Ascending aorta (tissue), 2 donors: ENCODE data around the gene SFPQ. TPM values are rescaled to one million over a fixed set of nuclear protein-coding genes. Genes with fewer than 3 reads are reported as not detected.
"Not testable (repeated sequence)": the region's sequence is repeated elsewhere in the genome, so short reads cannot be mapped to it uniquely, and the experiment has no call there.

Experiments used
- DNase-seq, 2 donors: peaks; one replicate each; pipeline ENCODE4 v3.0.0-alpha.2; 2019; ENCODE audit warnings: low spot score in 2 of 2
- H3K27ac ChIP-seq, 2 donors: fragments of 200-600 bp; sonication (generic); one replicate each; pipeline ENCODE4 v1.5.1; 2016 to 2017; ENCODE audit warnings: mild to moderate bottlenecking in 1 of 2
- H3K27me3 ChIP-seq: fragments of 200-600 bp; sonication (generic); one replicate; pipeline ENCODE4 v1.5.1; 2017
- H3K36me3 ChIP-seq, 2 donors: fragments of 200-600 bp; sonication (generic); one replicate each; pipeline ENCODE4 v1.5.1; 2016
- H3K4me1 ChIP-seq, 2 donors: fragments of 200-600 bp; sonication (generic); one replicate each; pipeline ENCODE4 v1.5.1; 2016 to 2017; ENCODE audit warnings: mild to moderate bottlenecking in 1 of 2
- H3K4me3 ChIP-seq, 2 donors: fragments of 200-600 bp; sonication (generic); one replicate each; pipeline ENCODE4 v1.5.1; 2016 to 2017; ENCODE audit warnings: mild to moderate bottlenecking in 1 of 2
- H3K9me3 ChIP-seq, 2 donors: fragments of 200-600 bp; sonication (generic); one replicate each; pipeline ENCODE4 v1.5.1; 2016
- CTCF ChIP-seq, 3 experiments: fragments of 200-600 bp in 2 of 3; fragments of 450-650 bp in 1 of 3; sonication (generic) in 2 of 3; IDR thresholded peaks; one replicate each; pipeline ENCODE4 v1.5.1; 2016 to 2019; ENCODE audit warnings: antibody characterized with exemption in 3 of 3, mild to moderate bottlenecking in 1 of 3, moderate library complexity in 1 of 3
- intact Hi-C: fragments of 100-400 bp; cut with DNase I; formaldehyde crosslinking; loops from one replicate; pipeline ENCODE4 v1.15.1; 2023
- total RNA-seq: library from RNA; depleted of rRNA; stranded (reverse); fragments of >200 nt; gene quantifications from one replicate; pipeline ENCODE4 v1.1.0, GENCODE V29; 2016

The SFPQ gene
- total RNA-seq, 1 donor from 2014 or later: 231 TPM

- Histone ChIP-seq H3K36me3 (peaks cover 38 to 41% of the 10 kb centered on the region in 2 donors), H3K27ac (no peak overlapping the region), H3K4me1 (no peaks in the 10 kb centered on the region), H3K27me3 (no peaks in the 10 kb centered on the region), H3K4me3 (no peak overlapping the region), H3K9me3 (no peaks in the 10 kb centered on the region)
- DNase-seq: no peak
- no peak for TF ChIP-seq CTCF (IDR thresholded peaks at IDR 0.05)
- intact Hi-C loops: no loop called here
These were observed 18.9 kb downstream of the SFPQ start for GRCh38 chr1:35173909-35174540.

- H3K4me3 ChIP-seq: no peak overlapping the region
- intact Hi-C loops: no loop called here
These were observed 19.5 kb downstream of the SFPQ start for GRCh38 chr1:35173491-35173890.

GRCh38 chr1:35172022-35172421, 20.9 kb downstream of the SFPQ start:
- H3K27ac ChIP-seq: no peak overlapping the region
- peaks cover 23 to 24% of the 10 kb centered on the region in 2 donors for H3K36me3 ChIP-seq
- intact Hi-C loops: no loop called here
- H3K9me3 ChIP-seq: no peaks in the 10 kb centered on the region
- DNase-seq: no peak
- H3K4me1 ChIP-seq: no peaks in the 10 kb centered on the region
- no peak for TF ChIP-seq CTCF (IDR thresholded peaks at IDR 0.05)
- H3K4me3 ChIP-seq: no peak overlapping the region
- H3K27me3 ChIP-seq: no peaks in the 10 kb centered on the region

More at GRCh38 chr1:35173491-35173890, 19.5 kb downstream of the SFPQ start:
- peaks cover 34 to 36% of the 10 kb centered on the region in 2 donors for H3K36me3 ChIP-seq
- no peaks in the 10 kb centered on the region for H3K9me3 ChIP-seq
- no peak for DNase-seq
- H3K4me1 ChIP-seq: no peaks in the 10 kb centered on the region
- H3K27ac ChIP-seq: no peak overlapping the region
- TF ChIP-seq CTCF (IDR thresholded peaks at IDR 0.05): no peak
- H3K27me3 ChIP-seq: no peaks in the 10 kb centered on the region

GRCh38 chr1:35171579-35171978, 21.4 kb downstream of the SFPQ start:
- intact Hi-C loops: no loop called here
- H3K4me3 ChIP-seq: no peak overlapping the region
- H3K4me1 ChIP-seq: no peaks in the 10 kb centered on the region
- H3K9me3 ChIP-seq: no peaks in the 10 kb centered on the region
- no peak for DNase-seq
- no peak overlapping the region for H3K27ac ChIP-seq
- peaks cover 18 to 19% of the 10 kb centered on the region in 2 donors for H3K36me3 ChIP-seq
- no peak for TF ChIP-seq CTCF (IDR thresholded peaks at IDR 0.05)
- H3K27me3 ChIP-seq: no peaks in the 10 kb centered on the region

- Histone ChIP-seq H3K27ac (no peak overlapping the region), H3K36me3 (no peaks in the 10 kb centered on the region), H3K9me3 (peaks cover 0 to 14% of the 10 kb centered on the region in 2 donors), H3K4me1 (no peaks in the 10 kb centered on the region), H3K4me3 (no peak overlapping the region), H3K27me3 (no peaks in the 10 kb centered on the region)
- no peak for TF ChIP-seq CTCF (IDR thresholded peaks at IDR 0.05)
- no peak for DNase-seq
- intact Hi-C loops: no loop called here
These were observed 28.1 kb downstream of the SFPQ start for GRCh38 chr1:35164893-35165292.

GRCh38 chr1:35151220-35151619, 41.7 kb downstream of the SFPQ start:
- Histone ChIP-seq H3K9me3 (no peaks in the 10 kb centered on the region), H3K4me1 (no peaks in the 10 kb centered on the region), H3K27me3 (no peaks in the 10 kb centered on the region), H3K4me3 (no peak overlapping the region), H3K27ac (no peak overlapping the region), H3K36me3 (no peaks in the 10 kb centered on the region)
- intact Hi-C loops: no loop called here
- TF ChIP-seq CTCF (IDR thresholded peaks at IDR 0.05): no peak
- DNase-seq: no peak

- H3K4me1 ChIP-seq: not testable (repeated sequence)
These were observed 46.9 kb downstream of the SFPQ start for GRCh38 chr1:35145892-35146549.

More at GRCh38 chr1:35145892-35146549, 46.9 kb downstream of the SFPQ start:
- H3K27ac ChIP-seq, DNase-seq, H3K9me3 ChIP-seq, H3K36me3 ChIP-seq, intact Hi-C loops, H3K27me3 ChIP-seq, H3K4me3 ChIP-seq: not testable (repeated sequence)
